SK-N-SH (cell line): ENCODE results near the gene TRPC4. TPM values are rescaled to one million over a fixed set of nuclear protein-coding genes. Genes with fewer than 3 reads are reported as not detected.

Source experiments
- CTCF ChIA-PET: fragments of 300-600, 350-600 bp; formaldehyde crosslinking; extraction: SDS; loops from one replicate; lab custom pipeline; 2021; lab: Yijun Ruan, JAX
- POLR2A ChIA-PET: fragments of 350-600 bp; sonication (Branson Sonifier 250); formaldehyde crosslinking; extraction: SDS; loops from one replicate; lab custom pipeline; 2020; ENCODE audit warnings: antibody characterized with exemption, inconsistent platforms; lab: Yijun Ruan, JAX
- DNase-seq: peaks from one replicate; pipeline ENCODE4 v3.0.0; 2012
- H2AFZ ChIP-seq: fragments of 200-600 bp; sonication (generic); 2 replicates; pipeline ENCODE4 v1.8.1; 2016; ENCODE audit warnings: antibody characterized with exemption, mild to moderate bottlenecking, low read depth
- H3F3A ChIP-seq: fragments of 200-600 bp; sonication (generic); replicated peaks from 2 replicates; pipeline ENCODE3; 2016; ENCODE audit warnings: antibody characterized with exemption, mild to moderate bottlenecking; ENCODE audit not compliant: insufficient read depth
- H3K27ac ChIP-seq, 2 experiments: fragments of 200-500 bp in 1 of 2; fragments of 200-600 bp in 1 of 2; sonication (Bioruptor generic) in 1 of 2; sonication (generic), shearing (Covaris generic) in 1 of 2; 2 replicates each; pipeline versions ENCODE4 v1.5.1 to v1.6.1; 2014 to 2016; ENCODE audit warnings: low read depth in 2 of 2, inconsistent platforms in 1 of 2, low read length in 1 of 2, mild to moderate bottlenecking in 1 of 2, mixed read lengths in 1 of 2
- H3K27me3 ChIP-seq: fragments of 200-600 bp; sonication (generic), shearing (Covaris generic); 2 replicates; pipeline ENCODE4 v1.6.1; 2016; ENCODE audit warnings: mixed run types; ENCODE audit not compliant: insufficient read depth
- H3K36me3 ChIP-seq, 2 experiments: fragments of 200-500 bp in 1 of 2; fragments of 200-600 bp in 1 of 2; sonication (Bioruptor generic) in 1 of 2; sonication (generic) in 1 of 2; replicated peaks in 1 of 2; 2 replicates each; pipeline versions ENCODE3 to v1.5.1; 2014 to 2016; ENCODE audit warnings: low read length in 1 of 2, mild to moderate bottlenecking in 1 of 2; ENCODE audit not compliant: insufficient read depth in 2 of 2, control insufficient read depth in 1 of 2
- H3K4me1 ChIP-seq, 2 experiments: fragments of 200-500 bp in 1 of 2; fragments of 200-600 bp in 1 of 2; sonication (Bioruptor generic) in 1 of 2; sonication (generic), shearing (Covaris generic) in 1 of 2; 2 replicates each; pipeline versions ENCODE4 v1.5.1 to v1.6.1; 2014 to 2016; ENCODE audit warnings: low read depth in 1 of 2, low read length in 1 of 2, mixed run types in 1 of 2; ENCODE audit not compliant: insufficient read depth in 2 of 2, control insufficient read depth in 1 of 2
- H3K4me2 ChIP-seq: fragments of 200-600 bp; sonication (generic), shearing (Covaris generic); 2 replicates; pipeline ENCODE4 v1.6.1; 2017; ENCODE audit warnings: mixed run types
- H3K4me3 ChIP-seq, 2 experiments: fragments of 200-500 bp in 1 of 2; fragments of 200-600 bp in 1 of 2; sonication (Bioruptor generic) in 1 of 2; sonication (generic), shearing (Covaris generic) in 1 of 2; 2 replicates each; pipeline versions ENCODE4 v1.5.1 to v1.8.1; 2014 to 2016; ENCODE audit warnings: low read depth in 2 of 2, inconsistent platforms in 1 of 2, low read length in 1 of 2, mild to moderate bottlenecking in 1 of 2, mixed read lengths in 1 of 2, moderate library complexity in 1 of 2
- H3K79me2 ChIP-seq: fragments of 200-600 bp; sonication (generic); 2 replicates; pipeline ENCODE4 v1.8.1; 2017; ENCODE audit warnings: mild to moderate bottlenecking; ENCODE audit not compliant: insufficient read depth
- H3K9ac ChIP-seq: fragments of 200-600 bp; sonication (generic); 2 replicates; pipeline ENCODE4 v1.6.1; 2017; ENCODE audit warnings: mixed run types
- H3K9me2 ChIP-seq: fragments of 200-600 bp; sonication (generic); 2 replicates; pipeline ENCODE4 v1.6.1; 2017; ENCODE audit warnings: mixed run types
- H3K9me3 ChIP-seq: fragments of 200-600 bp; sonication (generic); 2 replicates; pipeline ENCODE4 v1.6.1; 2017; ENCODE audit warnings: mixed run types, mild to moderate bottlenecking, moderate library complexity
- H4K20me1 ChIP-seq: fragments of 200-600 bp; sonication (generic); 2 replicates; pipeline ENCODE4 v1.6.1; 2017; ENCODE audit warnings: mild to moderate bottlenecking, mixed run types; ENCODE audit not compliant: insufficient read depth
- CHD2 ChIP-seq: fragments of 150-350 bp; IDR thresholded peaks from 2 replicates; pipeline ENCODE4 v1.6.1; 2018; ENCODE audit warnings: low read length; ENCODE audit not compliant: partially characterized antibody
- EP300 ChIP-seq, 2 experiments: IDR thresholded peaks; 2 replicates each; pipeline versions ENCODE4 v1.4.0 to v1.6.1; 2012; ENCODE audit warnings: borderline replicate concordance in 1 of 2, low read depth in 1 of 2, low read length in 1 of 2
- FOSL2 ChIP-seq: IDR thresholded peaks from 2 replicates; pipeline ENCODE4 v1.4.0; 2012; ENCODE audit warnings: low read depth, mild to moderate bottlenecking, moderate library complexity, borderline replicate concordance
- GABPA ChIP-seq: IDR thresholded peaks from 2 replicates; pipeline ENCODE4 v1.4.0; 2012; ENCODE audit warnings: low read depth, mild to moderate bottlenecking
- GATA2 ChIP-seq: sonication (generic); formaldehyde crosslinking; IDR thresholded peaks from 2 replicates; pipeline ENCODE4 v1.5.0; 2020; ENCODE audit warnings: mild to moderate bottlenecking, missing genetic modification reagents
- RFX5 ChIP-seq: IDR thresholded peaks from 2 replicates; pipeline ENCODE4 v1.6.1; 2012; ENCODE audit warnings: mild to moderate bottlenecking, improper control_type of control experiment, low read length
- TCF12 ChIP-seq: IDR thresholded peaks from 2 replicates; pipeline ENCODE4 v1.4.0; 2012
- USF1 ChIP-seq: IDR thresholded peaks from 2 replicates; pipeline ENCODE4 v1.4.0; 2012; ENCODE audit warnings: low read depth, borderline replicate concordance
- YY1 ChIP-seq: IDR thresholded peaks from 2 replicates; pipeline ENCODE4 v1.4.0; 2012; ENCODE audit warnings: low read depth, mild to moderate bottlenecking
- ZBTB33 ChIP-seq: IDR thresholded peaks from 2 replicates; pipeline ENCODE4 v1.4.0; 2012; ENCODE audit warnings: low read depth, borderline replicate concordance
- WGBS: methylation state at CpG from one replicate; pipeline ENCODE4 v1.1.6; 2017; ENCODE audit warnings: low lambda C conversion rate; 5-methylcytosine and 5-hydroxymethylcytosine counted together
- polyA plus RNA-seq, 3 experiments: library from polyadenylated mRNA; depleted of rRNA; stranded (reverse); fragments of >200 nt; gene quantifications; 2 replicates each; pipeline ENCODE4 v1.2.3, GENCODE V29; 2012

Gene TRPC4
- polyA plus RNA-seq, 1 of the 3 experiments (the other 2 are of a cell fraction), result not detected

GRCh38 chr13:37775871-37776270, 93.7 kb downstream of the TRPC4 start:
- no peak for TF ChIP-seq FOSL2
- no peak for TF ChIP-seq EP300 (IDR thresholded peaks at IDR 0.05; ENCODE audit: borderline replicate concordance in 1 of 2, low read depth in 1 of 2, low read length in 1 of 2)
- no peak for TF ChIP-seq USF1
- no peak for TF ChIP-seq RFX5
- TF ChIP-seq YY1, result no peak
- no peak for TF ChIP-seq CHD2
- Histone ChIP-seq H3K4me1 (no peaks in the 10 kb centered on the region), H3K36me3 (no peaks in the 10 kb centered on the region), H3K9me2 (no peaks in the 10 kb centered on the region), H3K27me3 (no peaks in the 10 kb centered on the region), H4K20me1 (no peaks in the 10 kb centered on the region), H3K27ac (no peak overlapping the region), H3K9me3 (no peaks in the 10 kb centered on the region), H3F3A (no peaks in the 10 kb centered on the region), H2AFZ (no peak overlapping the region), H3K79me2 (no peaks in the 10 kb centered on the region), H3K4me3 (no peak overlapping the region), H3K9ac (no peak overlapping the region), H3K4me2 (no peak overlapping the region)
- 2% methylated on average over 1 of the region's 1 CpG for WGBS
- no peak for DNase-seq
- POLR2A ChIA-PET, result no interaction called here
- CTCF ChIA-PET, result no interaction called here

- ChIA-PET CTCF (interaction anchor here (1.5 kb wide), 1 partner anchor 85 kb away, joined by 3 read pairs; no protein-coding TSS in a partner anchor), POLR2A (no interaction called here)
- Histone ChIP-seq H3K4me1 (no peaks in the 10 kb centered on the region), H3K27me3 (no peaks in the 10 kb centered on the region), H3K9me3 (no peaks in the 10 kb centered on the region), H3K9ac (no peak overlapping the region), H3K27ac (no peak overlapping the region), H3K79me2 (no peaks in the 10 kb centered on the region), H3K36me3 (no peaks in the 10 kb centered on the region), H3K4me3 (no peak overlapping the region), H4K20me1 (no peaks in the 10 kb centered on the region), H3K9me2 (no peaks in the 10 kb centered on the region), H3F3A (no peaks in the 10 kb centered on the region), H3K4me2 (no peak overlapping the region), H2AFZ (no peak overlapping the region)
- no peak for DNase-seq
- no peak for TF ChIP-seq GABPA
- no peak for TF ChIP-seq TCF12
- no peak for TF ChIP-seq ZBTB33
- no peak for TF ChIP-seq GATA2 (CRISPR knock-in tag)
- 10% methylated on average over 7 of the region's 7 CpGs for WGBS
Measured at GRCh38 chr13:37772644-37773043, 96.9 kb downstream of the TRPC4 start.
